AG09309 (cell line): ENCODE data around the gene STAT6.
"Not testable (repeated sequence)": the region's sequence is repeated elsewhere in the genome, so short reads cannot be mapped to it uniquely, and the experiment has no call there.

Experiments
- DNase-seq: peaks from one replicate; pipeline ENCODE4 v3.0.0-alpha.2; 2010; ENCODE audit warnings: low read depth
- H3K4me3 ChIP-seq: 2 replicates; pipeline ENCODE4 v1.5.1; 2011; ENCODE audit warnings: mild to moderate bottlenecking, low read depth, low read length, moderate library complexity; ENCODE audit not compliant: control insufficient read depth
- CTCF ChIP-seq: IDR thresholded peaks from 2 replicates; pipeline ENCODE4 v1.5.1; 2011; ENCODE audit warnings: mild to moderate bottlenecking, low read depth, low read length, inconsistent platforms; ENCODE audit not compliant: insufficient read depth, control insufficient read depth; ENCODE audit errors: missing control alignments

The STAT6 gene

GRCh38 chr12:57072661-57073060, 38.5 kb downstream of the STAT6 start:
- no peak overlapping the region for H3K4me3 ChIP-seq
- no peak for DNase-seq
- TF ChIP-seq CTCF = no peak

DNA sequence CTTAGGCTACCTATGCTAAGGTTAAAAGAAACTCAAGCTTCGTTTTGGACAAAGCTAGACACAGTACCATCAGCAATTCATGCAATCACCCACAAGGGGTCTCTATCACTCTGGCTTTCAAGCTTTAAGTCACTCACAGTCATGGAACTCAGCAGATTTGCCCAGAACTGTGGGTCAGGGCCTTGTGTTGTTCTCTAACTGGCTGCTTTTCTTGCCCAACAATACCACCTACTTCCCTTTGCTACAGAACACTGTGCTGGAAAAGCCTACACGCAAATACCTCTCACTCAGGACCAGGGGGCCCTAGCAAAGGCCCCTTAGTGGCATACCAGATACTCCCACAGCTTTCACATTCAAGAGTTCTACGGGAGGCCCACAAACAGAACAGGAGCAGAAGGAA, 41.6 kb downstream of the STAT6 start:
- TF ChIP-seq CTCF = peak; percentile 82
- H3K4me3 ChIP-seq = no peak overlapping the region
- peak; percentile 76 for DNase-seq

- DNase-seq = no peak
- no peak for TF ChIP-seq CTCF
- no peak overlapping the region for H3K4me3 ChIP-seq
Observed at GRCh38 chr12:57066245-57066644, 44.9 kb downstream of the STAT6 start.

GRCh38 chr12:57063991-57064685, 47.0 kb downstream of the STAT6 start:
- H3K4me3 ChIP-seq = no peak overlapping the region
- no peak for DNase-seq
- TF ChIP-seq CTCF = no peak

- no peak overlapping the region for H3K4me3 ChIP-seq
- no peak for TF ChIP-seq CTCF
- no peak for DNase-seq
Observed at GRCh38 chr12:57058454-57058853, 52.7 kb downstream of the STAT6 start.

- no peak overlapping the region for H3K4me3 ChIP-seq
- no peak for DNase-seq
- no peak for TF ChIP-seq CTCF
Observed at GRCh38 chr12:57057067-57057751, 54.0 kb downstream of the STAT6 start.

DNA sequence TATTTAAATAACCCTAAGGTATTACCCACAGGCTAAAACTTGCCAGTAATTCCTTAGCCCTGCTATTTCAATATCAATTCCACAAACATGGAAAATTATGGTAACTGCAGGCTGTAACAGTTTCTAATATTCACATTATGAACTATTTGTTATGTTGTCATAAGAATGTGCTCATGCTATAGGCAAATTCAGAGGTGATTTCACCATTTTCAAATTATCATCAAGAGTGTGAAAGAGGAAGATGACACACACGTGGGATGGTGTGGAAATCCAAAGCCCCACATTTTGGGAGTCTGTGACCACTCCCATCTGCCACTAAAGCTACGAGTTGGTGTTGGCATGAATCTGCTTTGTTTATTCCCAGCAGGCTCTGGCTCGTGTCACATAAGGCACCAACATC, 55.3 kb downstream of the STAT6 start:
- TF ChIP-seq CTCF = no peak
- H3K4me3 ChIP-seq = no peak overlapping the region
- no peak for DNase-seq

DNA sequence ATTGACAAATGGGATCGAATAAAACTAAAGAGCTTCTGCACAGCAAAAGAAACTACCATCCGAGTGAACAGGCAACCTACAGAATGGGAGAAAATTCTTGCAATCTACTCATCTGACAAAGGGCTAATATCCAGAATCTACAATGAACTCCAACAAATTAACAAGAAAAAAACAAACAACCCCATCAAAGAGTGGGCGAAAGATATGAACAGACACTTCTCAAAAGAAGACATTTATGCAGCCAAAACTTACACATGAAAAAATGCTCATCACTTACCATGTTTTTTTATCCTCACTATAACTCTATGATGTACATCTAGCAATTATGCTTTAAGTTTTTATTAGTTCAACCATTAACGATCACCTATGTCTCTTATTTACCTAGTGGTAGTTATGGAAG, 57.3 kb downstream of the STAT6 start:
- DNase-seq, H3K4me3 ChIP-seq: not testable (repeated sequence)

GRCh38 chr12:57053146-57053545, 58.0 kb downstream of the STAT6 start:
- not testable (repeated sequence) for DNase-seq, H3K4me3 ChIP-seq
